Measurements from ENCODE around the gene AQP11.

Gene AQP11

GRCh38 chr11:77644887-77645286 lies 55.1 kb downstream of the AQP11 start:
- H3K4me3 ChIP-seq (ENCODE audit: low read depth, low read length), result no peak overlapping the region
- no peak for TF ChIP-seq CTCF (IDR thresholded peaks at IDR 0.05; ENCODE audit: insufficient read depth, low read depth, low read length, missing control alignments)
- DNase-seq (ENCODE audit: low read depth), result no peak

- TF ChIP-seq CTCF (IDR thresholded peaks at IDR 0.05; ENCODE audit: insufficient read depth, low read depth, low read length, missing control alignments), result no peak
Observed at GRCh38 chr11:77647654-77648305, 58.0 kb downstream of the AQP11 start.

GRCh38 chr11:77650123-77650522 lies 60.4 kb downstream of the AQP11 start:
- H3K4me3 ChIP-seq (ENCODE audit: low read depth, low read length), result no peak overlapping the region
- no peak for TF ChIP-seq CTCF (IDR thresholded peaks at IDR 0.05; ENCODE audit: insufficient read depth, low read depth, low read length, missing control alignments)
- DNase-seq (ENCODE audit: low read depth), result no peak

More at GRCh38 chr11:77647654-77648305, 58.0 kb downstream of the AQP11 start:
- no peak overlapping the region for H3K4me3 ChIP-seq (ENCODE audit: low read depth, low read length)
- no peak for DNase-seq (ENCODE audit: low read depth)

- TF ChIP-seq CTCF (IDR thresholded peaks at IDR 0.05; ENCODE audit: insufficient read depth, low read depth, low read length, missing control alignments), result no peak
- no peak overlapping the region for H3K4me3 ChIP-seq (ENCODE audit: low read depth, low read length)
- DNase-seq (ENCODE audit: low read depth), result no peak
Observed at GRCh38 chr11:77654770-77655434, 65.1 kb downstream of the AQP11 start.

- no peak for DNase-seq (ENCODE audit: low read depth)
- TF ChIP-seq CTCF (IDR thresholded peaks at IDR 0.05; ENCODE audit: insufficient read depth, low read depth, low read length, missing control alignments), result no peak
- no peak overlapping the region for H3K4me3 ChIP-seq (ENCODE audit: low read depth, low read length)
Observed at GRCh38 chr11:77656362-77656761, 66.6 kb downstream of the AQP11 start.

DNA sequence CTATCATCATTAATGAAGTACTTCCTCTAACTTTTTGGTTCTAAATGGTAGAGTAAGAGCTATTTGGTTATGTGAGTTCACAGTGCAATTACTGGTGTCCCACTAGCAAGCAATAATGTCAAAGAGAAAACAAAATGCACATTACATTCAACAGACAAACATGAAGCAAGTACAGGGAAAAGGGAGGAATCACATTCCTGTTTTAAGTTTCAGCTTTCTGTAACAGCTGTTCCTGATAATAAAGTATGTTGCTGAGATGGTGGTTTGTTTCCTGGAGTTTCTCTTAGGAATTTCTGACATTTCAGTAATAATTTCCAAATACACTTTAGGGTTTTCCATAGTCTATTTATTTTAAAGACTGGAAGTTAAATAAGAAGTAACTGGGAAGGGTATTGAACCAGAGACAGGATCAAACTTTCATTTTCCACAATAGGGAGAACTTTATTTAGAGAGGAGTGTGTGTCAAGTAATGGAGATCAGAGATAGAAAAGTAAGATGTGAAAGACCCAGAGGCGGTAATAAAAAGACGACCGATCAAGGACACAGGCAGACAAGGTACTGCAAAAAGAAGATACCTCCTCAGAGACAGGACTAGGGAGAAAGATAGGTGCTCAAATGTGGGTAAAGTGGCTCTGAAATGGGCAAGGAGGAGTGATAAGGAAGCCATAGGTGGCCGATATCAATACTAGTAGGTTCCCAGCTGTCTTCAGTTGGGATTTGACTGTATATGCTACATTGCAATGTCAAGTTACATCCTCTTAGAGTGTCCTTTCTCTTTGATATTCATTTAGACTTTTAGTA lies 68.7 kb downstream of the AQP11 start:
- no peak for DNase-seq (ENCODE audit: low read depth)
- H3K4me3 ChIP-seq (ENCODE audit: low read depth, low read length), result no peak overlapping the region
- no peak for TF ChIP-seq CTCF (IDR thresholded peaks at IDR 0.05; ENCODE audit: insufficient read depth, low read depth, low read length, missing control alignments)

Measured in GM12865 (cell line).